Measurements from ENCODE around the gene RGS3.

Gene RGS3

GRCh38 chr9:113558632-113559502 is 95.3 kb downstream of the RGS3 start:
- DNase-seq = no peak

- DNase-seq = no peak
Observed at GRCh38 chr9:113559834-113560800, 96.6 kb downstream of the RGS3 start.

DNA sequence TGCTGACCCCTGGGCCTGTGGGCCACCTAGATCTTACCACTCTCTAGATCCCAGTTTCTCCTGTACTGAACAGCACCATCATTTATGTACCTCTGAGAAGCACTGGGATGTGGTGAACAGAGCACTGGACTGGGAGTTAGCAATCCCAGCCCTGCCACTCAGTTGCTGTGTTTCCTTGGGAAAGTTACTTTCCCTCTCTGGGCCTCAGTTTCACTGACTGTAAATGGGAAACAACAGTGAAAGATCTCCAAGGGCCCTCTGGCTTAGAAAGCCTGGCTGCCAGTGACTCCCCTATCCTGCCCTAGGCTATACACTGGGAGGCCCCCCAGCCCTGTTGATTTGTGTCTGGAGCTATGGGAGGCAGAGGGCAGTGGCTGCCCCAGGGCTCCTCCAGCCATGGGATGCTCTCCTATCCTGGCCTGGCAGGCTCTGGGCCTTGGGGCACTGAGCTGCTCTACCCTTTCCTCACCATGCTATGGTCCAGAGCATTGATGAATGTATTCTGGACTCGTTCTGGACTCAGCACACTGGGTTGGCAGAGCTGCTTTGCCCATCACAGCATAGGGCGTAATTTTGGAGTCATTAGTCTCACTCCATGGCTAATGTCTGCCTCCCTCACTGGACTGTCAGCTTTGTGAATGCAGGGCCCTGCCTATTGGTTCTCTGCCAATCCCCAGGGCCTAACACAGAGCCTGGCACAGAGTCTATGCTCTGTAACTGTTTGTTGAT is 99.3 kb downstream of the RGS3 start:
- no peak for DNase-seq

GRCh38 chr9:113563826-113564497 is 100.4 kb downstream of the RGS3 start:
- DNase-seq = no peak

GRCh38 chr9:113564498-113565237 is 101.1 kb downstream of the RGS3 start:
- DNase-seq = no peak

- DNase-seq = no peak
Observed at GRCh38 chr9:113566016-113566711, 102.6 kb downstream of the RGS3 start.

DNA sequence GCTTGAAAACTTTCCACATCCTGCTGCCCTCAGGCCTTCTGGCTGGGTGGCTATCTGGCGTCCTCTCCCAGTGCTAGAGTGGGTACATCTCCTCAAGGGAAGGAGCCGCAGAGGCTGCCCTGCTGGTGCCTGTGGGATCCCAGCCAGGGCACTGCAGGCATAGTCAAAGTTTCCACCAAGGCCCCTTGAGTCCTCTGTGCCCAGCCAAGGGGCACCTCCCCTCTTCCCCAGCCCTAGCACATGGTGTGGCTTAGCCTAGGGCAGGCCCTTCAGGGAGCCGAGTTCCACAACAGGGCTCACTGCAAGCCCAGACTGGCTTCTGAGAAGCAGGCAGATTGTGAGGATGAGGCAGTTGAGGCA is 103.2 kb downstream of the RGS3 start:
- DNase-seq = no peak

GRCh38 chr9:113567361-113568080 is 104.0 kb downstream of the RGS3 start:
- DNase-seq = no peak

- no peak for DNase-seq
Observed at GRCh38 chr9:113568081-113568435, 104.5 kb downstream of the RGS3 start.

DNA sequence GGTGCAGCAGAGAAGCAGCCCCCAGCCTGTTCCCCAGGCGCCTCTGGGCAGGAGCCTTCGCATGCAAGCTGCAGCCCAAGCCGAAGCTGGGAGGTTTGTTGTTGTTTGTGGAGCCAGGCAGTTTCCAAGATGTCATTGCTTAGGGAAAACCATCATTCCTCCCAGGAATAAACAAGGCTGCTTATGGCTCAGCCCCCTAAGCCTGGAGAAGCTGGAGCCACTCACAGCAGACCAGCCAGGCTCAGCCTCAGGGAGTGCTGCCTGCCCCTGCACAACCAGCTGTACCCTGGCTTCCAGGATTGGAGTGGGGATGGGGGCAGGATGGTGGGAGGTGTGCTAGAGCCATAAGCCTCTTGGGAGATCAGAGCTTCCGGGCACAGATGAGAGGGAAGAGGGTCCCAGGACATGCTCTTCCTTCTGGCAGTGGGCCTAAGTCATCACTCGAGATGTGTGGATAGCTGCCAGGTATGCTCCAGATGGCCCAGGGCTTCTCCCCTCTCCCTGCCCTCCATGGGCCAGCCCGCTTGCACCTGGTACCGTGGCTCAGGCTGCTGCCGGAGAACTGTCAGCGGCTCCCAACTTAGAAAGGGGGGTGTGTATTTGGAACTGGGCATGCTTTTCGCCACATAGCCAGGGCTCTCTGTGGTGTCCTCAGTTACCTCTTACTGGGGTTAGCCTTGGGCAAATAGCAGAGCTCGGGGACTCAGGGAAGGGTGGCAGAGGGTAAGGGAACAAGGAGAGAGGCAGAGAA is 105.2 kb downstream of the RGS3 start:
- DNase-seq = no peak

- DNase-seq = no peak
Observed at GRCh38 chr9:113569472-113570060, 106.0 kb downstream of the RGS3 start.

DNA sequence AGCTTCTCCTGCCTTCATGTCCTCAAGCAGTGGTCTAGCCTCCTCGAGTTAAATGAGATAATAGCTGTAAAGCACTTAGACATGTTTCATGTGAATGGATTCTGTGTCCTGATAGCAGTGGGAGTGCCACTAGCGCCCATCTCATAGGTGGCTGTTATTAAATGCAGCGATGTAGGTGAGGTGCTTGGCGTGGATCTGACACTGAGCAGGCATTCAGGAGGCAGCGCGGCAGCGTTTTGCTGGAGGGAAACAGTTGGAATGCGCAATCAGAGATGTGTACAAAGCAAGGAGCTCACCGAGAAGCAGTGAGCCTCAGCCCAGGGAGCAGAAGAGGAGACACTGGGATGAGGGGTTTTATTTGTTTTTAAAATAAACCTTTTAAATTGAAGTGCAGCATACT is 106.6 kb downstream of the RGS3 start:
- no peak for DNase-seq

DNA sequence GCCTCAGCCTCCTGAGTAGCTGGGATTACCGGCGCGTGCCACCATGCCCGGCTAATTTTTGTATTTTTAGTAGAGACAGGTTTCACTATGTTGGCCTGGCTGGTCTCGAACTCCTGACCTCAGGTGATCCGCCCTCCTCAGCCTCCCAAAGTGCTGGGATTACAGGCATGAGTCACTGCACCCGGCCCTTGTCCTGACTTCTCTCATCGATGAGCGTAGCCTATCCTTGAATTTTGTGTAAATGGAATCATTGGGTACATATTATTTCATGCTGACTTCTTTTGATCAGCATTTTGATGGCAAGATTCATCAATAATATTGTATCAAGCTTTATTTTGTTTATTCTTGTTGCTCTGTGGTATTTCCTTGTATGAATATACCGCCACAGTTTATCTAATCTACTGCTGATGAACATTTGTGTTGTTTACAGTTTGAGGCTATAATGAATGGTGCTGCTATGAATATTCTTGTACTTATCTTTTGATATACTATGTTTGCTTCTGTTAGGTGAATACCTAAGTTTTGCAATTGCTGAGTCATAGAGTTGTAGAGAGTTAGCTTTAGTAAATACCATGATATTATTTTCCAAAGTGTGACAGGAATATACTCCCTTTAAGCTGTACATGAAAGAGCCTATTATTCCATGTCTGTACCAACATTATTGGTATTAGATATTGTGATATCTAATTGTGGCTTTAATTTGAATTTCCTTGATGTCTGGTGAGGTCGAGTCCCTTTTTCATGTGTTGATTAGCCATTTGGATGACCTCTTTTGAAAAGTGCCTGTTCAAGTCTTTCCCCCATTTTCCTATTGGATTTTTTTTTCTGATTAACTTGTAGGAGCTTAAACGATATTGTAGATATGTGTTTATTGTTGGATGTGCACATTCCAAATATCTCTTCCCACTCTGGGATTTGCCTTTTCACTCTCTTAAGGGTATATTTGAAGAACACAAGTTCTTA is 107.5 kb downstream of the RGS3 start:
- DNase-seq = no peak

- no peak for DNase-seq
Observed at GRCh38 chr9:113572076-113572861, 108.7 kb downstream of the RGS3 start.

- no peak for DNase-seq
Observed at GRCh38 chr9:113573046-113573958, 109.8 kb downstream of the RGS3 start.

DNA sequence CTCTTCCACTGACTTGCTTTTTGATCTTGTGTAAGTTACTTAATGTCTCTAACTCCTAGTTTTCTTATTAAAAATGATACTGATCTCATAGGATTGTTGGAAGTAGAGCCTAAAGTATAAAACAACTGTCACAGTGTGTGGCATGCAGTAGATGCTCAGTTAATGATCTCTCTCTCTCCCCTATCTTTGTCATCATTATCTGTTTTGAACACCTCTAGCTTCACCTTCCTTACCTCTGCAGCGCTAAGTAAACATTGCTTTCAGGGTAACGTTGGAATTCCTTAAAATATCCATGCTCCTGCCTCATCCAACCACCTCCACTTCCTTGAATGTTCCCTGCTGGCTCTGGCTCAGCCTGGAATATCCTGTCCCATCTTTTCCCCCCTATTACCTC is 110.4 kb downstream of the RGS3 start:
- no peak for DNase-seq

Data from stimulated activated CD4-positive, alpha-beta T cell treated with anti-CD3 and anti-CD28 coated beads, Interleukin-2, amount 100 ng/mL, for 48 hours (primary cell).